Calu3 (cell line): ENCODE results near the gene FMN2. TPM values are rescaled to one million over a fixed set of nuclear protein-coding genes. Genes with fewer than 3 reads are reported as not detected.

Experiments used
- BruUV-seq: library from RNA; stranded (reverse); fragments of 400-500 nt; replicated peaks from 2 replicates; lab custom pipeline; 2021; lab: Mats Ljungman, UMichigan
- CTCF ChIA-PET: fragments of 300-600 bp; sonication (Branson Sonifier 250); formaldehyde crosslinking; loops from one replicate; lab custom pipeline; 2022; ENCODE audit warnings: antibody characterized with exemption; lab: Charles Lee
- DNase-seq: peaks from one replicate; pipeline ENCODE4 v3.0.0; 2022
- H3K27ac Mint-ChIP-seq: one replicate; pipeline ENCODE4 v1.8.0; 2022; ENCODE audit warnings: mixed read lengths; ENCODE audit not compliant: unreplicated experiment
- H3K27me3 Mint-ChIP-seq: one replicate; pipeline ENCODE4 v1.8.0; 2022; ENCODE audit warnings: mixed read lengths; ENCODE audit not compliant: unreplicated experiment
- H3K36me3 Mint-ChIP-seq: one replicate; pipeline ENCODE4 v1.8.0; 2022; ENCODE audit warnings: mild to moderate bottlenecking, moderate library complexity, mixed read lengths; ENCODE audit not compliant: insufficient read depth, unreplicated experiment
- H3K4me1 Mint-ChIP-seq: one replicate; pipeline ENCODE4 v1.8.0; 2022; ENCODE audit warnings: mild to moderate bottlenecking, low read depth, mixed read lengths; ENCODE audit not compliant: unreplicated experiment
- H3K4me3 Mint-ChIP-seq: one replicate; pipeline ENCODE4 v1.8.0; 2022; ENCODE audit warnings: mild to moderate bottlenecking, low read depth, moderate library complexity, mixed read lengths; ENCODE audit not compliant: unreplicated experiment
- H3K9me3 Mint-ChIP-seq: one replicate; pipeline ENCODE4 v1.8.0; 2022; ENCODE audit warnings: low read depth, mixed read lengths; ENCODE audit not compliant: unreplicated experiment
- intact Hi-C: fragments of 100-400 bp; cut with micrococcal nuclease; formaldehyde crosslinking; loops from one replicate; pipeline ENCODE4 v1.10.0; 2022; ENCODE audit not compliant: unreplicated experiment
- total RNA-seq: library from RNA; stranded (reverse); gene quantifications from 2 replicates; pipeline ENCODE4 v1.2.3, GENCODE V29; 2022
- TF ChIP-seq, protein P1 (sequence below): fragments of 200-600 bp; IDR thresholded peaks from one replicate; pipeline ENCODE4 v1.8.0; 2022; ENCODE audit warnings: antibody characterized with exemption; ENCODE audit not compliant: unreplicated experiment

FMN2 gene
- total RNA-seq, 1 experiment from 2014 or later, result 0.12 TPM

DNA sequence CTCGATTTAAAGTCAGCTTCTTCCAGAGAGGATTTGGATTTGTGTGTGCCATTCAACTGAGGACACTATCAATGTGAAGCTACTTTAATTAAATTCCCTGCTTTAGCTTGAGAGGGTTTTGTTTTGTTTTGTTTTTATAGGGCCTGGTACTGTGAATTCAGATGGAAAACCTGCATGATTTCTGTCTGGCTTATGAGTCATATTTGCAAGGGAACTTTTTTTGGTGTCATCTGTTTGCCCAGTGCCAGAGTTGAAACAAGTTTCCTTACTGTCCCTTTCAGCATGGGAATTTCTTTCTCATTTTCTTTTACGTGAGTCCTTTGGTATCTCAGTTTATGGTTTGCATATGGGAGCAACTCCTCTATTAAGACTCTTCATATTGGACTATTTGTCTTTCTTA, 325.6 kb downstream of the FMN2 start:
- no peak overlapping the region for H3K4me3 Mint-ChIP-seq
- H3K9me3 Mint-ChIP-seq, result peaks cover 2% of the 10 kb centered on the region
- DNase-seq, result no peak
- no peaks in the 10 kb centered on the region for H3K27me3 Mint-ChIP-seq
- TF ChIP-seq, protein P1, sequence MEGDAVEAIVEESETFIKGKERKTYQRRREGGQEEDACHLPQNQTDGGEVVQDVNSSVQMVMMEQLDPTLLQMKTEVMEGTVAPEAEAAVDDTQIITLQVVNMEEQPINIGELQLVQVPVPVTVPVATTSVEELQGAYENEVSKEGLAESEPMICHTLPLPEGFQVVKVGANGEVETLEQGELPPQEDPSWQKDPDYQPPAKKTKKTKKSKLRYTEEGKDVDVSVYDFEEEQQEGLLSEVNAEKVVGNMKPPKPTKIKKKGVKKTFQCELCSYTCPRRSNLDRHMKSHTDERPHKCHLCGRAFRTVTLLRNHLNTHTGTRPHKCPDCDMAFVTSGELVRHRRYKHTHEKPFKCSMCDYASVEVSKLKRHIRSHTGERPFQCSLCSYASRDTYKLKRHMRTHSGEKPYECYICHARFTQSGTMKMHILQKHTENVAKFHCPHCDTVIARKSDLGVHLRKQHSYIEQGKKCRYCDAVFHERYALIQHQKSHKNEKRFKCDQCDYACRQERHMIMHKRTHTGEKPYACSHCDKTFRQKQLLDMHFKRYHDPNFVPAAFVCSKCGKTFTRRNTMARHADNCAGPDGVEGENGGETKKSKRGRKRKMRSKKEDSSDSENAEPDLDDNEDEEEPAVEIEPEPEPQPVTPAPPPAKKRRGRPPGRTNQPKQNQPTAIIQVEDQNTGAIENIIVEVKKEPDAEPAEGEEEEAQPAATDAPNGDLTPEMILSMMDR, result no peak
- intact Hi-C loops, result no loop called here
- H3K27ac Mint-ChIP-seq, result no peak overlapping the region
- H3K36me3 Mint-ChIP-seq, result no peaks in the 10 kb centered on the region
- CTCF ChIA-PET, result no interaction called here
- no TSS peak for BruUV-seq
- H3K4me1 Mint-ChIP-seq, result peaks cover 11% of the 10 kb centered on the region

DNA sequence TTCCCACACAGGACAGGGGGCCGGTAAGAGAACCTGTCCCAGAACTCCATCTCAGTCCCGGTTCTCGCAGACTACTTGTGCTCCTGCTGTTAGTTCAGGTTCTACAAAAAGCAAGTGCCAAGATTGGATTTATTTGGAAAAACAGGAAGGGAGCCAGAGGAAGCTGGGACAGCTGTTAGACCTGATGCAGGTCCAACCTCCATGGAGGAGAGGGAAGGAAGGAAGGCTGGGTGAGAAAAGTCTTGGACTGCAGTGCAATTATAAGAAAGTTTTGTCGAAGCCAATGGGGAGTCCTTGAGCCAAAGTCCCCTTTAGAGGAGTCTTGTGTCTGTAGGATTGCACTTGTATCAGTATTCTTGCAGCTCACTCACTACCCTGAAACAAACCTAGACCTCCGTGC, 329.1 kb downstream of the FMN2 start:
- H3K36me3 Mint-ChIP-seq, result no peaks in the 10 kb centered on the region
- CTCF ChIA-PET, result no interaction called here
- H3K4me1 Mint-ChIP-seq, result peaks cover 17% of the 10 kb centered on the region
- no peak overlapping the region for H3K4me3 Mint-ChIP-seq
- BruUV-seq, result no TSS peak
- H3K9me3 Mint-ChIP-seq, result peaks cover 2% of the 10 kb centered on the region
- intact Hi-C loops, result no loop called here
- TF ChIP-seq, protein P1, result no peak
- H3K27ac Mint-ChIP-seq, result no peak overlapping the region
- DNase-seq, result no peak
- no peaks in the 10 kb centered on the region for H3K27me3 Mint-ChIP-seq

DNA sequence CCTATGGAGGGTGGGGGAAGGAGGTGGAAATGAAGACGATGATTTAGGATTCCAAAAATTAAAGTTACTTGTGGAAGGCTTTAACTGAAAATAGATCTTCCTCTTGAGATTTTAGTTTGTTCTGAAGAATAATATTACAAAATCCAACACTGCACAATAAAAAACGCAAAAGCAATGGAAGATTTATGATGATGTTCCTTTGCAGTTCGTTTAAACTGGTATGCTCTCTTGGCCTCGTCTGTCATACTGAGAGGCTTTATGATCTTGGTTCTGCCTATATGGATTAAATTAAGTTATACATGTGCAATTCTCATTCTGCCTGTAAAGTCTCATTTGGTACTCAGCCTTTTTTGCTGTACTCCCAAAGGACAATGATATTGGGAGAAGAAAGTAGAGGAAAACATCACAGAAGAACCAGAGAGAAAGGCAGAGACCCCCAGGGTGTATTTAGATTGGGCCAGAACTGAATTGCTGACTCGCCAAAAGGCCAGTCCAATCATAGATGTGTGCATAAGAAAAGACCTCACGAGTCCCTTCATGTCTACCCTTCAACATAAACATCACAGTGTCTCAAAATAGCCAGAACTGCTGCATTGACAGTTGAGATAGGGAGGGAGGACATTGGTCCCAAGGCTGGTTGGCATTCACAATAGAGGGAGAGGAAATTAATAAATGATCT, 331.7 kb downstream of the FMN2 start:
- H3K36me3 Mint-ChIP-seq, result no peaks in the 10 kb centered on the region

DNA sequence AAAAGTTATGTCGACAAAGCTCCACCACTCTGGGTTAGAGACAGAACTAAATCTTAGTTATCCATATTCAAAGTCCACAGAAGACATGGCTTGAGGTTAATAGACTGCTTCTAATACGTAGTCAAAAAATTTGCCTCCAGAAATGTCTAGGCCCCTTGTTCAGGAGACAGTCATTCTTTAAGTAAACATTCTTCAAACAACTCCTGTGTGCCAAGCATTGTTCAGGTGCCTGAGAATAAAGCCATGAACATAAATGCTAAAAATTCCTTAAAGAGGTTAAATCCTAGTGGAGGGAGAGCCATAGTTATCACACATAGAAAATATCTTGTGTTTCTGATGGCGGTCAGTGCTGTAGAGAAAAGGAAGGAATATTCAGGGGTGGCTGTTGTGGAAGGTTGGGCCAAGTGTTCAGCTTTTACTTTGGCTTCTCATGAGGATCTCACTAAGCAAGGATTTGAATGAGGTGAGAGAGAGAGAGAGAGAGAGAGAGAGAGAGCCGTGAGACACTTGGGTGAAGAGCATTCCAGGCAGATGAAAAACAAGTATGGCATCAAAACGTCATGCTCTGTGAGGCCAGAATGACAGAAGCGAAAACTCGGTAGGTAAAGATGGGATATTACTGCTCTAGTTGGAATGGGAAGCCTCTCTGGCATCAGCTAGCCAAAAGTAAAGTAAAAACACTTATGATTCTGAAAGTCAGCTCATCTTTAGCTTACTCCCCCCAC, 333.2 kb downstream of the FMN2 start:
- Mint-ChIP-seq H3K4me3 (no peak overlapping the region), H3K27me3 (no peaks in the 10 kb centered on the region), H3K27ac (no peak overlapping the region), H3K36me3 (no peaks in the 10 kb centered on the region), H3K4me1 (peaks cover 9% of the 10 kb centered on the region), H3K9me3 (peaks cover 2% of the 10 kb centered on the region)
- CTCF ChIA-PET, result no interaction called here
- BruUV-seq, result no TSS peak
- DNase-seq, result no peak
- intact Hi-C loops, result no loop called here
- TF ChIP-seq, protein P1, result no peak

More for the DNA sequence above, 331.7 kb downstream of the FMN2 start:
- H3K4me3 Mint-ChIP-seq, result no peak overlapping the region
- CTCF ChIA-PET, result no interaction called here
- H3K27ac Mint-ChIP-seq, result no peak overlapping the region
- intact Hi-C loops, result no loop called here
- BruUV-seq, result no TSS peak
- no peaks in the 10 kb centered on the region for H3K27me3 Mint-ChIP-seq
- no peak for DNase-seq
- TF ChIP-seq, protein P1, result no peak
- peaks cover 2% of the 10 kb centered on the region for H3K9me3 Mint-ChIP-seq
- peaks cover 9% of the 10 kb centered on the region for H3K4me1 Mint-ChIP-seq
